Inflammatory macrophage treated with lipopolysaccharide for 4 hours (primary cell): ENCODE data around the gene HCLS1.
"Not testable (repeated sequence)": the region's sequence is repeated elsewhere in the genome, so short reads cannot be mapped to it uniquely, and the experiment has no call there.

ENCODE experiments used
- DNase-seq: peaks from one replicate; pipeline ENCODE4 v3.0.0-alpha.2; 2020

Gene HCLS1

GRCh38 chr3:121660356-121661171 lies at the start of gene HCLS1:
HCLS1 (minus strand) TSS chr3:121660903; CDS start chr3:121658347, 2,556 bp downstream.
- DNase-seq = peak; percentile 89

- DNase-seq = no peak
Observed at GRCh38 chr3:121710347-121710746, 49.6 kb upstream of the HCLS1 start.

- no peak for DNase-seq
Observed at GRCh38 chr3:121707531-121708273, 47.0 kb upstream of the HCLS1 start.

- DNase-seq = no peak
Observed at GRCh38 chr3:121705541-121705940, 44.8 kb upstream of the HCLS1 start.

GRCh38 chr3:121703973-121704372 lies 43.3 kb upstream of the HCLS1 start:
- DNase-seq = no peak

- no peak for DNase-seq
Observed at GRCh38 chr3:121698901-121699300, 38.2 kb upstream of the HCLS1 start.

- no peak for DNase-seq
Observed at GRCh38 chr3:121698476-121698875, 37.8 kb upstream of the HCLS1 start.

- no peak for DNase-seq
Observed at GRCh38 chr3:121696186-121696585, 35.5 kb upstream of the HCLS1 start.

GRCh38 chr3:121692010-121692699 lies 31.5 kb upstream of the HCLS1 start:
- DNase-seq = no peak

- DNase-seq = peak; percentile 52
Observed at GRCh38 chr3:121690777-121691405, 30.2 kb upstream of the HCLS1 start.

- not testable (repeated sequence) for DNase-seq
Observed at GRCh38 chr3:121688747-121689146, 28.0 kb upstream of the HCLS1 start.

GRCh38 chr3:121681792-121682191 lies 21.1 kb upstream of the HCLS1 start:
- DNase-seq = no peak

GRCh38 chr3:121677141-121677540 lies 16.4 kb upstream of the HCLS1 start:
- DNase-seq = no peak

- DNase-seq = no peak
Observed at GRCh38 chr3:121670676-121671075, 10.0 kb upstream of the HCLS1 start.

- DNase-seq = peak; percentile 38
Observed at GRCh38 chr3:121667333-121667732, 6.6 kb upstream of the HCLS1 start.

- DNase-seq = peak; percentile 14
Observed at GRCh38 chr3:121665488-121665887, 4.8 kb upstream of the HCLS1 start.

- DNase-seq = no peak
Observed at GRCh38 chr3:121663171-121663847, 2.6 kb upstream of the HCLS1 start.

- no peak for DNase-seq
Observed at GRCh38 chr3:121662742-121663141, 2.0 kb upstream of the HCLS1 start.

GRCh38 chr3:121661376-121661775 lies 673 bp upstream of the HCLS1 start:
- no peak for DNase-seq

- DNase-seq = peak; percentile 40
Observed at GRCh38 chr3:121659586-121659985, 1.1 kb downstream of the HCLS1 start.

GRCh38 chr3:121658716-121659435 lies 1.8 kb downstream of the HCLS1 start:
- no peak for DNase-seq
